ENCODE measurements around the gene JUN.

The JUN gene

DNA sequence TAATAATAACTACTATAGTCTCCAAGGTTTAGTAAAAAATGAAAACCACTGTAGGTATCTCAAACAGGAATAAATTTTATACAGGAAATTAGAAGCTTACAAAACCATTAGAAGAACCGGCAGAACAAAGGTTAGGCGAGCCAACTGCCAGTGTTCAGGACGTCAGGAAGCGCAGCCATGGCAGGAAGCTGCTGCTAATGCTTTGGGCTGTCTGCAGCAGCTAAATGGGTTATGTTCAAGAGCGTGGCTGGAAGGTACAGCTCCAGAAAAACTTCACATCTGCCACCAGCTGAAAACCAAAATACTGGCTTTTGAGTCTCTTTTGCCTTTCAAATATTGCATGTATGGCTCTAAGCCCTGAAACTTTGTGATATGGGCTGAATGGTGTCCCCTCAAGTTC is 48.3 kb downstream of the JUN start:
- Histone ChIP-seq H3K9me3 (no peaks in the 10 kb centered on the region), H3K27ac (no peak overlapping the region), H3K27me3 (no peaks in the 10 kb centered on the region), H3K4me3 (ENCODE audit: low read depth in 1 of 2, low read length in 1 of 2) (no peak overlapping the region), H3K36me3 (no peaks in the 10 kb centered on the region), H3K4me1 (ENCODE audit: control insufficient read depth in 1 of 2, insufficient read depth in 1 of 2, low read depth in 1 of 2, low read length in 1 of 2) (peaks cover 15 to 16% of the 10 kb centered on the region in 2 experiments)
- no peak for TF ChIP-seq CTCF (IDR thresholded peaks at IDR 0.05)

DNA sequence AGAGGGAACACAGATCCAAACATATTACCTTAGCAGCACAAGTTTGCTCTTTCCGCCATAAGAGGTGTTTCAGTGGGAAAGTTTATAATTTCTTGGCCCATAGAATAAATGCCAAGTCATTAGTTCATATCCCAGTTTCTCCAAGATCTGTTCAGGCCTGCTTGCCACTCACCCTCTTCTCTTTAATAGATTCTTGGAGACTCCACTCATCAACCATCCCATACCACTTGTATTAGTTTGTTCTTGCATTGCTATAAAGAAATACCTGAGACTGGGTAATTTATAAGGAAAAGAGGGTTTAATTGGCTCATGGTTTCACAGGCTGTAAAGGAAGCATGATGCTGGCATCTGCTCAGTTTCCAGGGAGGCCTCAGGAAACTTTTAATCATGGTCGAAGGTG is 49.2 kb downstream of the JUN start:
- H3K27ac ChIP-seq: no peak overlapping the region
- H3K4me3 ChIP-seq (ENCODE audit: low read depth in 1 of 2, low read length in 1 of 2): no peak overlapping the region
- TF ChIP-seq CTCF (IDR thresholded peaks at IDR 0.05): no peak
- no peaks in the 10 kb centered on the region for H3K9me3 ChIP-seq
- H3K4me1 ChIP-seq (ENCODE audit: control insufficient read depth in 1 of 2, insufficient read depth in 1 of 2, low read depth in 1 of 2, low read length in 1 of 2): peaks cover 11 to 13% of the 10 kb centered on the region in 2 experiments
- no peaks in the 10 kb centered on the region for H3K36me3 ChIP-seq
- H3K27me3 ChIP-seq: no peaks in the 10 kb centered on the region

DNA sequence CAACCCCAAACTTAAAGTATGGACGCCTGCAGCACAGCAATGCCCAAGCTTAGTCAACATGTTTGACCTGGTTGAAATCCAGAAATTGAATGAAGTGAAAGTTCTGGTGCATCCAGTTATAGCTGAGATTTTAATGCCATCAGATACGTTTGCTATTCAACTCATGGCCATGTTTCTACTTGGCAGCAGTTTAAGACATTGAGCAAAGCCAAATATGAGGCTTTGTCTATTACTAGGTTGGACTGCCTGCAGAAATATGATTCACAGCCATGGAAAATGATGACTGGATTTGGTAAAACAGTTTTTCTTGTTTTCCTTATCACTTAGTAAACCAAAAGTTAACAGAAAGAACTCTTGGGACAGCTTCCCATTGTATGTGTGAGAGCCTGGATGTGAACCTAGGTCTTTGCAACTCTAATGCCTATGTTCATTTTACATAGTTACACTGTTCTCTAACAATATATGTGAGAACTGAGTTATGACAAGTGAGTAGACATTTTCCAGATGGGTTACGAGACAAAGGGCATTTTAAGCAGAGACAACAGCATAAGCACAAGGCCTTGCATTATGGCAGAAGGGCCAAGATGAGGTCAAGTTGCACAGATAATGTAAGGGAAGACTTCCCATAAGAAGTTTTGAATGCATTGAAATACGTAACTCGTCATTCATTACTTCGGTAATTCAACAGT is 51.6 kb downstream of the JUN start:
- Histone ChIP-seq H3K9me3 (no peaks in the 10 kb centered on the region), H3K4me1 (ENCODE audit: control insufficient read depth in 1 of 2, insufficient read depth in 1 of 2, low read depth in 1 of 2, low read length in 1 of 2) (no peaks in the 10 kb centered on the region), H3K36me3 (no peaks in the 10 kb centered on the region), H3K27me3 (no peaks in the 10 kb centered on the region), H3K4me3 (ENCODE audit: low read depth in 1 of 2, low read length in 1 of 2) (no peak overlapping the region), H3K27ac (no peak overlapping the region)
- TF ChIP-seq CTCF (IDR thresholded peaks at IDR 0.05): no peak

All from neutrophil (primary cell).